ENCODE measurements around the gene KIDINS220.

GRCh38 chr2:8710951-8711350 is 126.5 kb downstream of the KIDINS220 start:
- TF ChIP-seq EZH2phosphoT487 (IDR thresholded peaks at IDR 0.05; ENCODE audit: unreplicated experiment) (no peak), CTCF (conservative IDR thresholded peaks at IDR 0.05; ENCODE audit: low read depth in 2 of 2) (no peak), REST (IDR thresholded peaks at IDR 0.05; ENCODE audit: unreplicated experiment) (no peak)

All from GM23338 (cell line).